ENCODE measurements around the gene ANKRD11. TPM values are rescaled to one million over a fixed set of nuclear protein-coding genes. Genes with fewer than 3 reads are reported as not detected.

Gene ANKRD11
- total RNA-seq, 2 donors from 2014 or later = 118 to 159 TPM

DNA sequence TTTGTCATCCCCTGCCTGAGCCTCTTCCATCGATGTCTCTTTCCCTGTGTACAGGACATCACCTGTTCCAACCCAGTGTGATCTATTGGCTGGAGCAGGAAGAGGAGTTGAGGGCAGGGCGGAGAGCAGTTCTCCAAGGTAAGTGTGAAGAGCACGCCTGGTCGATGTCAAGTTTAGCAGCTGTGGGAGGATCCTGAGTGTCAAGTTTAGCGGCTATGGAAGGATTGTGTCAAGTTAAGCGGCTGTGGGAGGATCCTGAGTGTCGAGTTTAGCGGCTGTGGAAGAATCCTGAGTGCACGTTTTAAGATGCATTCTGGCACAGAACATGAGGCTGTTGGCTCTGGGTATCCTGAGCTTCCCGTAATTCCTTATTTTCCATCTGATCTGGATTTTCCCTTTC lies 265.7 kb downstream of the ANKRD11 start:
- H3K36me3 ChIP-seq (ENCODE audit: control insufficient read depth, insufficient read depth, low read length) = peaks cover 74% of the 10 kb centered on the region
- H3K27ac Mint-ChIP-seq = no peak overlapping the region

DNA sequence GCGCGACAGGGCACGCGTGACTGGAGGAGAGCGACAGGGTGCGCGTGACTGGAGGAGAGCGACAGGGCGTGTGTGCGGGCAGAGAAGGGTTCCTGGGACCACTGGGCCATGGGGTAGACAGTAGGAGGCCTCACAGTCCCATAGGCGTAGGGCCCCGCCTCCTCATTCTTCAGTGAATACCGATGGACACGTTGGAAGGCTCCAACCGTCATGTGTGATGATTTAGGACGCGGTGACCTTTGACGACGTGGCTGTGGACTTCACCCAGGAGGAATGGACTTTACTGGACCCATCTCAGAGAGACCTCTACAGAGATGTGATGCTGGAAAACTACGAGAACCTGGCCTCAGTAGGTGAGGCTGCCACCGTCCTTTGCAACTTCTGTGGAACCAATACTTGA lies 267.4 kb downstream of the ANKRD11 start:
- H3K27ac ChIP-seq (ENCODE audit: low read depth, low read length) = no peak overlapping the region
- H3K36me3 ChIP-seq (ENCODE audit: control insufficient read depth, insufficient read depth, low read length) = peaks cover 70% of the 10 kb centered on the region
- Mint-ChIP-seq H3K4me1 (no peaks in the 10 kb centered on the region), H3K27ac (no peak overlapping the region), H3K27me3 (ENCODE audit: insufficient read depth) (no peaks in the 10 kb centered on the region), H3K36me3 (ENCODE audit: low read depth) (peaks cover 77% of the 10 kb centered on the region), H3K9me3 (peaks cover 36% of the 10 kb centered on the region), H3K4me3 (no peak overlapping the region)
- TF ChIP-seq, protein P1, sequence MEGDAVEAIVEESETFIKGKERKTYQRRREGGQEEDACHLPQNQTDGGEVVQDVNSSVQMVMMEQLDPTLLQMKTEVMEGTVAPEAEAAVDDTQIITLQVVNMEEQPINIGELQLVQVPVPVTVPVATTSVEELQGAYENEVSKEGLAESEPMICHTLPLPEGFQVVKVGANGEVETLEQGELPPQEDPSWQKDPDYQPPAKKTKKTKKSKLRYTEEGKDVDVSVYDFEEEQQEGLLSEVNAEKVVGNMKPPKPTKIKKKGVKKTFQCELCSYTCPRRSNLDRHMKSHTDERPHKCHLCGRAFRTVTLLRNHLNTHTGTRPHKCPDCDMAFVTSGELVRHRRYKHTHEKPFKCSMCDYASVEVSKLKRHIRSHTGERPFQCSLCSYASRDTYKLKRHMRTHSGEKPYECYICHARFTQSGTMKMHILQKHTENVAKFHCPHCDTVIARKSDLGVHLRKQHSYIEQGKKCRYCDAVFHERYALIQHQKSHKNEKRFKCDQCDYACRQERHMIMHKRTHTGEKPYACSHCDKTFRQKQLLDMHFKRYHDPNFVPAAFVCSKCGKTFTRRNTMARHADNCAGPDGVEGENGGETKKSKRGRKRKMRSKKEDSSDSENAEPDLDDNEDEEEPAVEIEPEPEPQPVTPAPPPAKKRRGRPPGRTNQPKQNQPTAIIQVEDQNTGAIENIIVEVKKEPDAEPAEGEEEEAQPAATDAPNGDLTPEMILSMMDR (conservative IDR thresholded peaks at IDR 0.05) = no peak
- no peaks in the 10 kb centered on the region for H3K27me3 ChIP-seq (ENCODE audit: control insufficient read depth, insufficient read depth, low read length, poor library complexity, severe bottlenecking)
- 95 to 98% methylated on average over 21 of the region's 21 CpGs for WGBS, 2 experiments (ENCODE audit: insufficient coverage in 1 of 2, insufficient read length in 1 of 2)
- no peak overlapping the region for H3K4me3 ChIP-seq (ENCODE audit: low read length)
- H3K9ac ChIP-seq (ENCODE audit: extremely low read depth, low read length, poor library complexity, severe bottlenecking) = no peak overlapping the region
- H3K4me1 ChIP-seq (ENCODE audit: control insufficient read depth, insufficient read depth, low read length) = no peaks in the 10 kb centered on the region
- peaks cover 14% of the 10 kb centered on the region for H3K9me3 ChIP-seq (ENCODE audit: control insufficient read depth, low read length)
- DNase-seq = no peak

More for the DNA sequence above, 265.7 kb downstream of the ANKRD11 start:
- H3K9me3 ChIP-seq (ENCODE audit: control insufficient read depth, low read length) = peaks cover 27% of the 10 kb centered on the region
- no peak overlapping the region for H3K9ac ChIP-seq (ENCODE audit: extremely low read depth, low read length, poor library complexity, severe bottlenecking)
- TF ChIP-seq, protein P1 (conservative IDR thresholded peaks at IDR 0.05) = no peak
- H3K9me3 Mint-ChIP-seq = peaks cover 53% of the 10 kb centered on the region
- H3K36me3 Mint-ChIP-seq (ENCODE audit: low read depth) = peaks cover 93% of the 10 kb centered on the region
- no peaks in the 10 kb centered on the region for H3K27me3 ChIP-seq (ENCODE audit: control insufficient read depth, insufficient read depth, low read length, poor library complexity, severe bottlenecking)
- H3K4me3 ChIP-seq (ENCODE audit: low read length) = no peak overlapping the region
- no peaks in the 10 kb centered on the region for H3K27me3 Mint-ChIP-seq (ENCODE audit: insufficient read depth)
- H3K4me1 Mint-ChIP-seq = no peaks in the 10 kb centered on the region
- no peak for DNase-seq
- H3K27ac ChIP-seq (ENCODE audit: low read depth, low read length) = no peak overlapping the region
- WGBS, 2 experiments (ENCODE audit: insufficient coverage in 1 of 2, insufficient read length in 1 of 2) = 93 to 96% methylated on average over 5 to 9 of the region's 10 CpGs
- no peak overlapping the region for H3K4me3 Mint-ChIP-seq
- no peaks in the 10 kb centered on the region for H3K4me1 ChIP-seq (ENCODE audit: control insufficient read depth, insufficient read depth, low read length)

DNA sequence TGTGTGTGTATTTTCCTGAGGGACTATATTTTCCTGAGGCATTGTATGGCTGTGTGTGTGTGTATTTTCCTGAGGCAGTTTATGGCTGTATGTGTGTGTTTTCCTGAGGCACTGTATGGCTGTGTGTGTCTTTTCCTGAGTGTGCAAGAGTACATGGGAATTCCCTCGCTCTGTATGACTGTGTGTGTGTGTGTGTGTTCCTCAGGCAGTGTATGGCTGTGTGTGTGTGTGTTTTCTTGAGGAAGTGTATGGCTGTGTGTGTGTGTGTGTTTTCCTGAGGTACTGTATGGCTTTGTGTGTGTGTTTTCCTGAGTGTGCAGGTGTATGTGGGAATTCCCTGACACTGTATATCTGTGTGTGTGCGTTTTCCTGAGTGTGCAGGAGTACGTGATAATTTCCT lies 268.8 kb downstream of the ANKRD11 start:
- Histone ChIP-seq H3K4me1 (ENCODE audit: control insufficient read depth, insufficient read depth, low read length) (no peaks in the 10 kb centered on the region), H3K27ac (ENCODE audit: low read depth, low read length) (no peak overlapping the region), H3K9me3 (ENCODE audit: control insufficient read depth, low read length) (peaks cover under 1% of the 10 kb centered on the region), H3K4me3 (ENCODE audit: low read length) (no peak overlapping the region), H3K9ac (ENCODE audit: extremely low read depth, low read length, poor library complexity, severe bottlenecking) (no peak overlapping the region), H3K36me3 (ENCODE audit: control insufficient read depth, insufficient read depth, low read length) (peaks cover 57% of the 10 kb centered on the region), H3K27me3 (ENCODE audit: control insufficient read depth, insufficient read depth, low read length, poor library complexity, severe bottlenecking) (no peaks in the 10 kb centered on the region)
- H3K27me3 Mint-ChIP-seq (ENCODE audit: insufficient read depth) = no peaks in the 10 kb centered on the region
- TF ChIP-seq, protein P1 (conservative IDR thresholded peaks at IDR 0.05) = no peak
- H3K27ac Mint-ChIP-seq = no peak overlapping the region
- 93 to 94% methylated on average over 2 to 3 of the region's 3 CpGs for WGBS, 2 experiments (ENCODE audit: insufficient coverage in 1 of 2, insufficient read length in 1 of 2)
- H3K9me3 Mint-ChIP-seq = peaks cover 23% of the 10 kb centered on the region
- no peak overlapping the region for H3K4me3 Mint-ChIP-seq
- peaks cover 4% of the 10 kb centered on the region for H3K4me1 Mint-ChIP-seq
- DNase-seq = no peak
- peaks cover 64% of the 10 kb centered on the region for H3K36me3 Mint-ChIP-seq (ENCODE audit: low read depth)

All from endodermal cell (in vitro differentiated cells).